OCI-LY7 (cell line): ENCODE results near the gene ANKRD49. TPM values are rescaled to one million over a fixed set of nuclear protein-coding genes. Genes with fewer than 3 reads are reported as not detected.

ENCODE experiments used
- BruUV-seq: library from RNA; stranded (reverse); fragments of 400-500 nt; replicated peaks from 2 replicates; lab custom pipeline; 2021; lab: Mats Ljungman, UMichigan
- CTCF ChIA-PET: fragments of 300-600 bp; sonication (Branson Sonifier 250); formaldehyde crosslinking; loops from one replicate; lab custom pipeline; 2022; ENCODE audit warnings: antibody characterized with exemption; ENCODE audit not compliant: unreplicated experiment; lab: Charles Lee
- POLR2A ChIA-PET: fragments of 300-600 bp; sonication (Branson Sonifier 250); formaldehyde crosslinking; loops from one replicate; lab custom pipeline; 2022; ENCODE audit warnings: antibody characterized with exemption; lab: Charles Lee
- DNase-seq: peaks from one replicate; pipeline ENCODE4 v3.0.0-alpha.2; 2015; ENCODE audit warnings: low spot score
- H2AFZ ChIP-seq: fragments of 200-600 bp; sonication (generic), shearing (Covaris generic); 2 replicates; pipeline ENCODE4 v1.6.1; 2014; ENCODE audit warnings: mild to moderate bottlenecking, antibody characterized with exemption, low read length, moderate library complexity
- H3K27ac ChIP-seq: fragments of 200-600 bp; sonication (generic); 2 replicates; pipeline ENCODE4 v1.5.1; 2014; ENCODE audit warnings: mixed run types, low read depth, mild to moderate bottlenecking, moderate library complexity, low read length, inconsistent platforms; ENCODE audit not compliant: poor library complexity, severe bottlenecking
- H3K36me3 ChIP-seq: fragments of 200-600 bp; sonication (generic); 2 replicates; pipeline ENCODE4 v1.6.1; 2014; ENCODE audit warnings: mild to moderate bottlenecking, antibody characterized with exemption, low read length, moderate library complexity, mixed read lengths; ENCODE audit not compliant: insufficient read depth
- H3K4me1 ChIP-seq: fragments of 200-600 bp; sonication (generic); 2 replicates; pipeline ENCODE4 v1.5.1; 2014; ENCODE audit warnings: mild to moderate bottlenecking, low read length; ENCODE audit not compliant: insufficient read depth, poor library complexity, severe bottlenecking
- H3K4me2 ChIP-seq: fragments of 200-600 bp; sonication (generic); 2 replicates; pipeline ENCODE4 v1.6.1; 2014; ENCODE audit warnings: mild to moderate bottlenecking, low read length
- H3K4me3 ChIP-seq: fragments of 200-600 bp; sonication (generic); 2 replicates; pipeline ENCODE4 v1.5.1; 2014; ENCODE audit warnings: mild to moderate bottlenecking, low read depth, low read length; ENCODE audit not compliant: poor library complexity, severe bottlenecking
- H3K79me2 ChIP-seq: fragments of 200-600 bp; sonication (generic); 2 replicates; pipeline ENCODE4 v1.6.1; 2016; ENCODE audit warnings: low read depth, mild to moderate bottlenecking, low read length, moderate library complexity, mixed read lengths; ENCODE audit not compliant: insufficient read depth
- H3K9me2 ChIP-seq: fragments of 200-600 bp; sonication (generic); 2 replicates; pipeline ENCODE4 v1.6.1; 2016; ENCODE audit warnings: mild to moderate bottlenecking, low read length, mixed read lengths; ENCODE audit not compliant: insufficient read depth
- H3K9me3 ChIP-seq: fragments of 200-600 bp; sonication (generic); 2 replicates; pipeline ENCODE4 v1.6.1; 2014; ENCODE audit warnings: mild to moderate bottlenecking, mixed run types, low read length, mixed read lengths
- H4K20me1 ChIP-seq: fragments of 200-600 bp; sonication (generic); 2 replicates; pipeline ENCODE4 v1.6.1; 2014; ENCODE audit warnings: mild to moderate bottlenecking, antibody characterized with exemption, low read length, moderate library complexity, mixed read lengths; ENCODE audit not compliant: insufficient read depth
- CTCF ChIP-seq: fragments of 200-600 bp; sonication (generic); conservative IDR thresholded peaks from 2 replicates; pipeline ENCODE4 v1.5.1; 2014; ENCODE audit warnings: mild to moderate bottlenecking, antibody characterized with exemption, low read length, moderate library complexity, mixed read lengths
- EZH2phosphoT487 ChIP-seq: fragments of 200-600 bp; sonication (generic); IDR thresholded peaks from 2 replicates; pipeline ENCODE4 v1.6.1; 2018; ENCODE audit warnings: low read depth, borderline replicate concordance, mild to moderate bottlenecking, mixed run types, antibody characterized with exemption, low read length, moderate library complexity, mixed read lengths
- intact Hi-C: fragments of 100-400 bp; cut with micrococcal nuclease; formaldehyde crosslinking; loops from one replicate; pipeline ENCODE4 v1.10.0; 2022; ENCODE audit not compliant: unreplicated experiment
- total RNA-seq, 2 experiments: library from RNA; depleted of rRNA in 1 of 2; stranded (reverse); fragments of >200 nt in 1 of 2; shearing (Covaris generic) in 1 of 2; gene quantifications; 2 replicates each; pipeline ENCODE4 v1.2.3, GENCODE V29; 2014 to 2022

Gene ANKRD49
- total RNA-seq, 2 experiments from 2014 or later: 26.8 to 29.2 TPM

- Histone ChIP-seq H3K79me2 (no peaks in the 10 kb centered on the region), H3K4me2 (no peak overlapping the region), H3K4me3 (no peak overlapping the region), H3K4me1 (no peaks in the 10 kb centered on the region), H3K9me2 (no peaks in the 10 kb centered on the region), H3K36me3 (no peaks in the 10 kb centered on the region), H3K9me3 (no peaks in the 10 kb centered on the region), H4K20me1 (no peaks in the 10 kb centered on the region), H3K27ac (no peak overlapping the region), H2AFZ (no peak overlapping the region)
- POLR2A ChIA-PET: interaction anchor here (2.0 kb wide), 1 partner anchor 81 kb away, joined by 7 read pairs; no protein-coding TSS in a partner anchor
- CTCF ChIA-PET: no interaction called here
- TF ChIP-seq EZH2phosphoT487 (no peak), CTCF (no peak)
- intact Hi-C loops: no loop called here
- no peak for DNase-seq
- BruUV-seq: no TSS peak
Measured at GRCh38 chr11:94515398-94515797, 21.6 kb downstream of the ANKRD49 start.

- Histone ChIP-seq H3K9me3 (no peaks in the 10 kb centered on the region), H3K27ac (no peak overlapping the region), H2AFZ (no peak overlapping the region), H3K79me2 (no peaks in the 10 kb centered on the region), H3K4me2 (no peak overlapping the region), H3K36me3 (no peaks in the 10 kb centered on the region), H3K4me3 (no peak overlapping the region), H4K20me1 (no peaks in the 10 kb centered on the region), H3K9me2 (no peaks in the 10 kb centered on the region), H3K4me1 (no peaks in the 10 kb centered on the region)
- ChIA-PET CTCF (interaction anchor here (0.8 kb wide), 1 partner anchor 86 kb away, joined by 3 read pairs; no protein-coding TSS in a partner anchor), POLR2A (interaction anchor here (0.7 to 2.0 kb wide), 4 partner anchors 8 to 87 kb away, joined by 3 to 7 read pairs (median 4); no protein-coding TSS in a partner anchor)
- intact Hi-C loops: no loop called here
- DNase-seq: no peak
- no peak for TF ChIP-seq CTCF
- TF ChIP-seq EZH2phosphoT487: no peak
- BruUV-seq: no TSS peak
Measured at GRCh38 chr11:94516725-94517124, 22.9 kb downstream of the ANKRD49 start.

GRCh38 chr11:94518300-94518699 is 24.5 kb downstream of the ANKRD49 start:
- H3K36me3 ChIP-seq: no peaks in the 10 kb centered on the region
- no peak overlapping the region for H3K4me3 ChIP-seq
- H3K9me3 ChIP-seq: no peaks in the 10 kb centered on the region
- no peak overlapping the region for H3K27ac ChIP-seq
- no peaks in the 10 kb centered on the region for H3K9me2 ChIP-seq
- no peak for DNase-seq
- H3K4me1 ChIP-seq: no peaks in the 10 kb centered on the region
- POLR2A ChIA-PET: no interaction called here
- TF ChIP-seq CTCF (no peak), EZH2phosphoT487 (no peak)
- no TSS peak for BruUV-seq
- no peaks in the 10 kb centered on the region for H4K20me1 ChIP-seq
- intact Hi-C loops: no loop called here
- no peaks in the 10 kb centered on the region for H3K79me2 ChIP-seq
- CTCF ChIA-PET: no interaction called here
- H3K4me2 ChIP-seq: no peak overlapping the region
- H2AFZ ChIP-seq: no peak overlapping the region
